ENCODE measurements around the gene MRPL52.
"Not testable (repeated sequence)": the region's sequence is repeated elsewhere in the genome, so short reads cannot be mapped to it uniquely, and the experiment has no call there.

Gene MRPL52

GRCh38 chr14:22811722-22812121, 18.0 kb upstream of the MRPL52 start:
- DNase-seq = no peak

GRCh38 chr14:22812744-22813143, 16.9 kb upstream of the MRPL52 start:
- no peak for DNase-seq

- DNase-seq = no peak
Measured at GRCh38 chr14:22813145-22813544, 16.5 kb upstream of the MRPL52 start.

GRCh38 chr14:22814373-22814772, 15.3 kb upstream of the MRPL52 start:
- no peak for DNase-seq

- DNase-seq = no peak
Measured at GRCh38 chr14:22814941-22815713, 14.6 kb upstream of the MRPL52 start, which contains the start of gene SLC7A7. Gene SLC7A7 (minus strand): TSS chr14:22815435. CDS start chr14:22813398, 2,037 bp downstream.

GRCh38 chr14:22819151-22819988, 10.3 kb upstream of the MRPL52 start:
- DNase-seq = no peak

GRCh38 chr14:22820731-22821130, 9.0 kb upstream of the MRPL52 start:
- DNase-seq = no peak

GRCh38 chr14:22821193-22822015, 8.3 kb upstream of the MRPL52 start:
- no peak for DNase-seq

- no peak for DNase-seq
Measured at GRCh38 chr14:22822016-22822570, 7.6 kb upstream of the MRPL52 start.

GRCh38 chr14:22822571-22823098, 7.1 kb upstream of the MRPL52 start:
- peak; percentile 84 for DNase-seq

- DNase-seq = no peak
Measured at GRCh38 chr14:22824711-22825359, 4.9 kb upstream of the MRPL52 start.

- DNase-seq = not testable (repeated sequence)
Measured at GRCh38 chr14:22829076-22829660, 519 bp upstream of the MRPL52 start.

- no peak for DNase-seq
Measured at GRCh38 chr14:22830443-22831010, 840 bp downstream of the MRPL52 start.

- DNase-seq = no peak
Measured at GRCh38 chr14:22835505-22835904, 5.8 kb downstream of the MRPL52 start.

- DNase-seq = no peak
Measured at GRCh38 chr14:22836301-22837113, 6.8 kb downstream of the MRPL52 start, which contains the start of gene MMP14. Gene MMP14 (plus strand): TSS chr14:22836585. CDS start chr14:22836818, 233 bp downstream.

- no peak for DNase-seq
Measured at GRCh38 chr14:22837114-22837749, 7.5 kb downstream of the MRPL52 start.

GRCh38 chr14:22837750-22838538, 8.3 kb downstream of the MRPL52 start:
- DNase-seq = no peak

GRCh38 chr14:22838631-22839041, 8.9 kb downstream of the MRPL52 start:
- DNase-seq = no peak

Measured in activated CD8-positive, alpha-beta memory T cell treated with anti-CD3 and anti-CD28 coated beads, Interleukin-2, amount 50 U/mL, for 48 hours (primary cell).